HG03097 (cell line): ENCODE results near the gene ZNF584.

Source experiments
- ATAC-seq: cut with Tn5 transposase; IDR thresholded peaks from one replicate; pipeline ENCODE4 v1.9.1; 2021; ENCODE audit not compliant: unreplicated experiment, low FRiP score

Gene ZNF584

DNA sequence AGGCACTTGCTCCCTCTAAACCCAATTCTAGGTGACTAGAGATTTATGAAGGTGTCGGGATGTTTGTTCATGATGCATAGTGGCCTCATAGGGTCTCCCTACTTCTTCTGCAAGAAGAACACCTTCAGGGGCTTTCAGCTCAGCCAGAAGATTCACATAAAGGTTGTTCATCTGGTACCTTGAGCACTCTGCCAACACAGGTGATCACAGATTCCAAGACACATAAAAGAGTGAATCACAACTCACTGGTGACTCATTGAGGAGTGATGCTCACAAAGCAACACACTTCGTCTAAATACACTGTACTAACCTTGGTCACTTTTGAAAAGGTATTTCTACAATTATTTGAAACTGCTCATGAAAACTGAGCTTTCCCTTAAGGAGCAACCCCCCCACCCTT, 51.6 kb downstream of the ZNF584 start:
- ATAC-seq: no peak

DNA sequence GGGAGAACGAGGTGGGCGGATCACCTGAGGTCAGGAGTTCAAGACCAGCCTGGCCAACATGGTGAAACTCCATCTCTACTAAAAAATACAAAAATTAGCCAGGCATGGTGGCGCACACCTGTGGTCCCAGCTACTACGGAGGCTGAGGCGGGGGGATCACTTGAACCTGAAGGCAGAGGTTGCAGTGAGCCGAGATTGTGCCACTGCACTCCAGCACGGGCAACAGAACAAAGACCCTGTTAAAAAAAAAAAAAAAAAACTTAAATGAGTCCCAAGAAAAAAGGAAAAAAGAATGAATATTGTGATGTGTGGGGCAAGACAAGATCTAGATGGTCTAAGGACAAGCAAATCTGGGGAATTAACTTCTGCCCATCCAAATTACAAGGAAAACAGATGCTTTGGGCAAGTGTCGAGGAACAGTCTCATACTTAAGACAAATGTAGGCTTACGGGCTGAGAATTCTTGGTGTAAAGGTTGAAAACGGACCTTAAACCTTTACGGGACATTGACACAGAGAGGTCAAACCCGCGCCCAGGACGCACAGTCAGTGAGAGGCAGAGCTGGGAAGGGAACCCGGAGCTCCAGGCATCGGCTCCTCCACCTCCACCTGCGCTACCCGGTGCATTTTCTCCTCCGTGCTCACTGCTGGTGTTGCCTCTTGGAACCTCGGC, 57.8 kb downstream of the ZNF584 start:
- ATAC-seq: peak; percentile 24

- ATAC-seq: peak; percentile 91
Measured at GRCh38 chr19:58466760-58467589, 58.5 kb downstream of the ZNF584 start, which contains the start of gene ZNF324. ZNF324 (plus strand) TSS chr19:58467080; CDS start chr19:58469186, 2,106 bp downstream.
